GM15510 (cell line): Measurements from ENCODE around the gene TMEFF1.

ENCODE experiments used
- POLR2A ChIP-seq: IDR thresholded peaks from 3 replicates; pipeline ENCODE4 v1.6.1; 2011; ENCODE audit warnings: borderline replicate concordance; ENCODE audit not compliant: insufficient read length; ENCODE audit errors: extremely low read depth

The TMEFF1 gene

DNA sequence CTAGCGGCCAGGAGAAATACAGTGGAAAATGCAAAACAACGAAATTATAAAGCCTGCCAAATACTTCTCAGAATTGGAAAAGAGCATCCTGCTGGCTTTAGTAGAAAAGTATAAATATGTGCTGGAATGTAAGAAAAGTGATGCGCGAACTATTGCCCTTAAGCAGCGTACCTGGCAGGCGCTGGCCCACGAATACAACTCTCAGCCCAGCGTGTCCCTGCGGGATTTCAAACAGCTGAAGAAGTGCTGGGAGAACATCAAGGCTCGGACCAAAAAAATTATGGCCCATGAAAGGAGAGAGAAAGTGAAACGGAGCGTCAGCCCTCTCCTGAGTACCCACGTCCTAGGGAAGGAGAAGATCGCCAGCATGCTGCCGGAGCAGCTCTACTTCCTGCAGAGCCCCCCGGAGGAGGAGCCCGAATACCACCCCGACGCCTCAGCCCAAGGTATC is 31.0 kb upstream of the TMEFF1 start:
- TF ChIP-seq POLR2A: no peak

DNA sequence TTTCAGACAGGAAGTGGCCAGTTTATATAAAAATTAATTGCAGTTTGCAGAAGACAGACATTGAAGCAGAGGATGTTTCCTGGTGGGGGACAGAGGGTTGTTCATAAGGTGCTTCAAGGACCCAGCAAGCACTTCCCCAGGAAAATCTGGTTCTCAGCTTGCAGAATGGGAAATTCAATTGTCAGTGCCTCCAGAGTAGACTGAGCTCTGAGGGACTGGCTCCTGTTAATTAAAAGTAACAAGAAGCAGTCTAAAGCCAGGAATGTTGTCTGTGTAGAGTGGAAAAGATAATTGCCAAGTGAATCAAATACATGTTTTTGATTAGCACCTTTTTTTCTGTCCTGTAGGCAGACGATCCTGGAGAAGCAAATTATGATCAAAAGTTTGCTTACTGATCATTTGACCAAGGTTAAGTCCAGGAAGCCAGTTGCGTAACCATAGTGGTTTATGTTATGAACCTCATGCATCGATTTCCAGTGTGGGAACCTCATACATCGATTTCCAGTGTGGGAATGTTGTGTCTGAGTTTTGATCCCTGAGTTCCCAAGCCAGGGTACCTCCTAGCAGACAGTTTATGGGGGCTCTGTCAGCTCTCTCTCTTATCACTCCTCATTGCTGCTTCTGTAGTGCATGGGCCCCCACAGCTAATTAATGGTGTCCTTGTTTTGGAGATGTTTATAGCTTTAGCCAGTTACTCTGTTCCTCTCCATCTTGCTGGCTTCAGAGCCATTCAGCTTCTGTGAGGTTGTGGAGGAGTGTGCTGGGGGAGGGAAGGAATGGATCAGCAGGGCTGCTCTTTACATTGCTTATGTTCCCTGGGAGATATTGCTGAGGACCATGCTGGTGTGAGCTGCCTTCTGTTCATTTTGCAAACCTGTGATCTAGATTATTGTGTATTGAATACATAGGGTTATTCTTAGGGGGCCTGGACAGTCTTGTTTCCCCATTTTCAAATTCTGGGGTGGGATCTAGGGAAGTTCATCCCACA is 28.9 kb upstream of the TMEFF1 start:
- TF ChIP-seq POLR2A: no peak

DNA sequence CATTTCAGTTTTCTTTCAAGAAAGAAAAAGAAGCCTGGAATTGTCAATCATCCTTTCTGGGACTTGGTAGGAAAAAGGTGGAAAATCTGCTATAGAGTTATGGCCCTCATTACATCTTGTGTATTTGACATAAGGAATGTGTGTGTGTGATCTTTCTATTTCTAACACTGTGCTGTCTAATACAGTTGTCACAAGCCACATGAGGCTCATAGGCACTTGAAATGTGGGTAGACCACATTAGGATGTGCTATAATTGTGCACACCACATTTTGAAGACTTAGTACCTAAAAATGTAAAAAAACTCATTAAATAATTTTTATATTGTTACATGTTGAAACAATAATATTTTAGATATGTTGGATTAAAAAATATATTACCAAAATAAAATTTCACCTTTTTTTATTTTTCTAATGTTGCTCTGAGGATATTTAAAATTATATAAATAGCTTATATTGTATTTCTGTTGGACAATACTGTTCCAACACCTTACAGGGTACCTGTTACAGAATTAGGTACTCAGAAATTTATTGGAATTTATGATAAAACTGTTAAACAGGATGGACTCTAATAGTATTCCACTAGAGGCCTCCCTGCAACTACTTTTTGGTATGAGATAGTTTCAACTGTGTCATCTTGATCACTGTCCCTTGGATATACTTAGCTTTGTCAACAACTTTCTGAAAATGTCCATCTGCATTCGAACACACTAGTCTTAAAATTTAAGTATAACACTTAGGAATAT is 27.6 kb upstream of the TMEFF1 start:
- TF ChIP-seq POLR2A: no peak

GRCh38 chr9:100445903-100446549 is 26.9 kb upstream of the TMEFF1 start:
- no peak for TF ChIP-seq POLR2A

DNA sequence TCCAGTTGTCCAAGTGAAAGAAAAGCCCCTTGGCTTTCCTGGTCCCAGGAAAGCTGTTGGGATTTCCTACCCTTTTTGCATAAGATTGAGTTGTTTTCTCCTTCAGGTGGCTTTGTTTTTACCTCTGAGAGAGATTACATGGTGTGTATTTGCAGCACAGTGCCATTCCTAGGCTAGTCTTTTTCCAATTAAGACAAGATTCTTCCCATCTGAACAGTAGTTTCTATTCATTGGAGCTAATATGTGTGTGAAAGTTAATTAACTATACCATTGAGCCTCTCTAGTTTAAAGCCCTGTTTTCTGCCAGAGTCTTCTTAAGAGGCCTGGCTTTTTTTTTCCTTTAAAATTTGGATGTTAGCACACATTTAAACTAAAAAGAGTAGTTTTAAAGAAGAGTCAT is 25.9 kb upstream of the TMEFF1 start:
- no peak for TF ChIP-seq POLR2A

DNA sequence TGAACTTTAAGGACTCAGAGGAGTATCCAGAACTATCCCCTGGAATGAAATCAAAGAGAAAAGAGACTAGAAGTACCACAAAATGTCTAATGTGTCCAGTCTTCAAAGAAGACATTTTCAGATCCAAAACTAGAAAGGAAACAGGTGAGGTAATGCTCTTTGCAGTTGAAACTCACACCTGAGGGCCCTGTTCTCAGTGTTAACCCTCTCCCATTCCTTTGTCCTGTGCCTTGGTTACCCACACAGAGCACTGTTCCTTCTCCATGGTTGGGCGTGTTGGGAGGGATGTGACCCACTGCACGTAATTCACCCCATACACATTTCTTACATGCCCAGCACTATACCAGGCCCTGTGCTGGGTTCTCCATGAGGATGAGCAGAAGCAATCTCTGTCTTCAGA is 24.7 kb upstream of the TMEFF1 start:
- no peak for TF ChIP-seq POLR2A

DNA sequence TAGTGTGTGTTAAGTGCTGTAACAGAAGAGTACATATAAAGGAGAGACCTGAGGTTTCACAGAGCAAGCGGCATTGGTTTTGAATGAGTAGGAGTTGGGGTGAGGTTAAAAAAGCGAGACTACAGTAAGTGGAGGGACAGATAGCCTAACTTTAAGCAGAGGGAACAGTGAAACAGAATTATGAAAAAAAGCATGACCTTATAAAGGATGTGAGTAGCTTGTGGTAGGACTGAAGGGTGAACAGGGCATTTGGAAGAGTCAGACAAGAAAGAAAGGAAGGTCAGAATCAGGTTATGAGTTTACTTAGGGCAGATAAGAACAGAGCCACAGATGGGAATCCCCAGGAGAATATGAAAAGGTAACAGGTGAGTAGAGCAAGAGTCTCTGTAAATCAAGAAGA is 23.5 kb upstream of the TMEFF1 start:
- no peak for TF ChIP-seq POLR2A

DNA sequence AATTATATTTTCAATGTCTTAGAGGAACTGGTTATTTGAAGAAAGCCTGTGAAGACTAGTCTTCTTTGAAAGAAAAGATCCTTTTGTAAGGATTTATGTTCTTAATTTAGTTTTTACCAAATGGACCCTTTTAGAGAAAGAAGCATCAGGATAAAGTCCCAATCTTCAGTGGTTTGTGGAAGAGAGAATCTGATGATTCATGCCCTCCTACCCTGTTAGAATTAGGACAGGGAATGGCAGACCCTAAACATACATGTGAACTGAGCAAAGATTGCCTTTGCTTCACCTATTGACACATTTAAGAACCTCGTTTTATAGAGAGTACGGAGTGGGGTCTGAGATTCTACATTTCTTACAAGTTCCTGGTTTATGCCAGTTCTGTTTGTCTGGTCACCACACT is 20.1 kb upstream of the TMEFF1 start:
- TF ChIP-seq POLR2A: no peak

- TF ChIP-seq POLR2A: no peak
Observed at GRCh38 chr9:100455470-100455869, 17.5 kb upstream of the TMEFF1 start.

- no peak for TF ChIP-seq POLR2A
Observed at GRCh38 chr9:100457517-100457916, 15.4 kb upstream of the TMEFF1 start.

- TF ChIP-seq POLR2A: no peak
Observed at GRCh38 chr9:100459963-100460362, 13.0 kb upstream of the TMEFF1 start.

- TF ChIP-seq POLR2A: no peak
Observed at GRCh38 chr9:100465274-100465673, 7.7 kb upstream of the TMEFF1 start.

GRCh38 chr9:100465761-100466160 is 7.2 kb upstream of the TMEFF1 start:
- TF ChIP-seq POLR2A: no peak

GRCh38 chr9:100466171-100466828 is 6.6 kb upstream of the TMEFF1 start:
- no peak for TF ChIP-seq POLR2A
